Measurements from ENCODE around the gene MYOF. TPM values are rescaled to one million over a fixed set of nuclear protein-coding genes. Genes with fewer than 3 reads are reported as not detected.

MYOF gene
- total and polyA plus RNA-seq, 2 of the 8 experiments (the other 6 are each of a cell fraction or from before 2014, with no cell fraction given): 0.98 to 2.3 TPM

DNA sequence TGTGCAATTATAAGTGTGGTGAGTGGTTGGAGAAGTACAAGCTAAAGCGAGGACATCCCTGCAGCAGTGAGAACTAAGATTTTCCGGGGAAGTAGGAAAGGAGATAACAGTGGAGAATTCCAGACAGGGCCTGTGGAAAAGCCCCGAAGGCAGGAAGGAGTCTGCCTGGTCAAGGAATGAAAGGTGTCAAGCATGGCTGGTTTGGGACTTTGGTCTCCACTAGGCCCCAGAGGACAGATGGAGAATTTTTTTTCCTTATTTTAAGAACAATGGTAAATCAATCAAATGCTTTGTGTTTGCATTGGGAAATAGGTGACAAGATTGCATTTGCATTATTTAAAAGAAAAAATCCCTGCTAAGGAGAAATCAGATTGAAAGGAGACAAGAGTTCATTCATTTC lies 11.0 kb upstream of the MYOF start (continued):
- TF ChIP-seq, protein P1, sequence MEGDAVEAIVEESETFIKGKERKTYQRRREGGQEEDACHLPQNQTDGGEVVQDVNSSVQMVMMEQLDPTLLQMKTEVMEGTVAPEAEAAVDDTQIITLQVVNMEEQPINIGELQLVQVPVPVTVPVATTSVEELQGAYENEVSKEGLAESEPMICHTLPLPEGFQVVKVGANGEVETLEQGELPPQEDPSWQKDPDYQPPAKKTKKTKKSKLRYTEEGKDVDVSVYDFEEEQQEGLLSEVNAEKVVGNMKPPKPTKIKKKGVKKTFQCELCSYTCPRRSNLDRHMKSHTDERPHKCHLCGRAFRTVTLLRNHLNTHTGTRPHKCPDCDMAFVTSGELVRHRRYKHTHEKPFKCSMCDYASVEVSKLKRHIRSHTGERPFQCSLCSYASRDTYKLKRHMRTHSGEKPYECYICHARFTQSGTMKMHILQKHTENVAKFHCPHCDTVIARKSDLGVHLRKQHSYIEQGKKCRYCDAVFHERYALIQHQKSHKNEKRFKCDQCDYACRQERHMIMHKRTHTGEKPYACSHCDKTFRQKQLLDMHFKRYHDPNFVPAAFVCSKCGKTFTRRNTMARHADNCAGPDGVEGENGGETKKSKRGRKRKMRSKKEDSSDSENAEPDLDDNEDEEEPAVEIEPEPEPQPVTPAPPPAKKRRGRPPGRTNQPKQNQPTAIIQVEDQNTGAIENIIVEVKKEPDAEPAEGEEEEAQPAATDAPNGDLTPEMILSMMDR (IDR thresholded peaks at IDR 0.05; ENCODE audit: control extremely low read depth in 1 of 3, insufficient read depth in 1 of 3, low read depth in 1 of 3, low read length in 3 of 3): no peak
- TF ChIP-seq BCL11A (IDR thresholded peaks at IDR 0.05; ENCODE audit: low read depth in 2 of 2, low read length in 2 of 2): no peak
- TF ChIP-seq POU5F1 (IDR thresholded peaks at IDR 0.05; ENCODE audit: low read depth, low read length): no peak
- TF ChIP-seq GABPA (IDR thresholded peaks at IDR 0.05; ENCODE audit: borderline replicate concordance, insufficient read depth, low read length): no peak
- no peak for TF ChIP-seq CTBP2 (IDR thresholded peaks at IDR 0.05; ENCODE audit: borderline replicate concordance, insufficient read depth, insufficient read length, low read length)
- no peak for TF ChIP-seq JUND (IDR thresholded peaks at IDR 0.05; ENCODE audit: low read length)
- no peak for TF ChIP-seq SP4 (IDR thresholded peaks at IDR 0.05; ENCODE audit: low read length)
- no peak for TF ChIP-seq CREB1 (IDR thresholded peaks at IDR 0.05)
